ENCODE results near the gene TTC21B.

Gene TTC21B

DNA sequence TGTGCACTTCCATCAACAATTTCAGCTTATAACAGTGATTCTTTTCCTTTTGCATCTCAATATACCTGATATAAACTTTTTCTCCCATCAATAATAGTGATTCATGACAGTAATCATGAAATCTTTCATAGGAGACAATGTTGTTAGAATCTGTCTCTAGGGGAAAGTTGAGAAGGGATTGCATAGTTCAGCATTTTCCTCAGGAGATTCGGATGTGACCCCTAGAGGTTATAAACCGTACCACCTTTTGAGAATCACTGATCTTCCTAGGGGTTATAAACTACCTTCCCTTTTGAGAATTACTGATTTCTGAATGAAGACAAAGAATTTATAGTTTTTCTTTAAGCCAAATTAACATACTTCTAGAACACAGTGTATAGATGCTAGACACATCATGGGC is 106.6 kb downstream of the TTC21B start:
- DNase-seq: no peak
- no peak overlapping the region for H3K4me3 ChIP-seq (ENCODE audit: control insufficient read depth in 1 of 7, extremely low read depth in 1 of 7, insufficient read depth in 4 of 7, low read depth in 2 of 7, low read length in 6 of 7)
- no peaks in the 10 kb centered on the region for H3K27me3 ChIP-seq (replicated peaks in 2 of 5; ENCODE audit: control insufficient read depth in 4 of 5, insufficient read depth in 5 of 5, low read length in 4 of 5)
- no peaks in the 10 kb centered on the region for H3K36me3 ChIP-seq (ENCODE audit: control insufficient read depth in 4 of 4, insufficient read depth in 4 of 4, low read length in 3 of 4)
- no CpG with 5 or more reads among the region's 2 CpGs for WGBS (ENCODE audit: insufficient coverage)
- ChIA-PET CTCF (no interaction called here), POLR2A (interaction anchor here (0.6 kb wide), 1 partner anchor 75 kb away, joined by 3 read pairs; no protein-coding TSS in a partner anchor)
- no peaks in the 10 kb centered on the region for H3K4me1 ChIP-seq (ENCODE audit: control extremely low read depth in 1 of 4, control insufficient read depth in 4 of 4, insufficient read depth in 4 of 4, low read length in 3 of 4)
- peaks cover 0 to 6% (median 2%) of the 10 kb centered on the region in 5 experiments for H3K9me3 ChIP-seq (ENCODE audit: control extremely low read depth in 1 of 5, control insufficient read depth in 4 of 5, insufficient read depth in 2 of 5, low read depth in 1 of 5, low read length in 4 of 5)
- no peak overlapping the region for H3K27ac ChIP-seq (ENCODE audit: insufficient read depth in 1 of 2, low read depth in 1 of 2, low read length in 2 of 2, poor library complexity in 1 of 2, severe bottlenecking in 2 of 2)

DNA sequence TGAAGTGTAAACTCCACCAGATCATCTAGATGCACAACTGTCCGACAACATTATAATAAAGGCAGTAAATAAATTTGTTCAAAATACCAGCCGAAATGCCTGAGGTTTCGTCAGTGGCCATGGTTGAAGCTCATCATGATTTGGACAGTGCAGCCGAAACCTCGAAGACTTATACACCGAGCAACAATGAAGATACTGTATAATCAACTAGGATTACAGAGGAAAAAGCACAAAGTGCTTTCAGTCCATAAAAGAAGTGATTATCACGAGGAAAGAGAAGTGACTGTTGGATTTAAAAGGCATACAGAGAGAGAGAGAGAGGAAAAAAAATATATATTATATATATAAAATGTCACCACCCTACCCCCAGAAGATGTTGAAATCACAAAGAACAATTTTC is 107.5 kb downstream of the TTC21B start:
- Histone ChIP-seq H3K27ac (ENCODE audit: insufficient read depth in 1 of 2, low read depth in 1 of 2, low read length in 2 of 2, poor library complexity in 1 of 2, severe bottlenecking in 2 of 2) (no peak overlapping the region), H3K36me3 (ENCODE audit: control insufficient read depth in 4 of 4, insufficient read depth in 4 of 4, low read length in 3 of 4) (no peaks in the 10 kb centered on the region), H3K4me1 (ENCODE audit: control extremely low read depth in 1 of 4, control insufficient read depth in 4 of 4, insufficient read depth in 4 of 4, low read length in 3 of 4) (no peaks in the 10 kb centered on the region), H3K9me3 (ENCODE audit: control extremely low read depth in 1 of 5, control insufficient read depth in 4 of 5, insufficient read depth in 2 of 5, low read depth in 1 of 5, low read length in 4 of 5) (peaks cover 0 to 2% (median 0%) of the 10 kb centered on the region in 5 experiments), H3K27me3 (replicated peaks in 2 of 5; ENCODE audit: control insufficient read depth in 4 of 5, insufficient read depth in 5 of 5, low read length in 4 of 5) (no peaks in the 10 kb centered on the region), H3K4me3 (ENCODE audit: control insufficient read depth in 1 of 7, extremely low read depth in 1 of 7, insufficient read depth in 4 of 7, low read depth in 2 of 7, low read length in 6 of 7) (no peak overlapping the region)
- WGBS (ENCODE audit: insufficient coverage): 100% methylated on average over 3 of the region's 7 CpGs
- POLR2A ChIA-PET: no interaction called here
- DNase-seq: no peak
- CTCF ChIA-PET: interaction anchor here (1.3 kb wide), 1 partner anchor 29 kb away, joined by 3 read pairs; no protein-coding TSS in a partner anchor

DNA sequence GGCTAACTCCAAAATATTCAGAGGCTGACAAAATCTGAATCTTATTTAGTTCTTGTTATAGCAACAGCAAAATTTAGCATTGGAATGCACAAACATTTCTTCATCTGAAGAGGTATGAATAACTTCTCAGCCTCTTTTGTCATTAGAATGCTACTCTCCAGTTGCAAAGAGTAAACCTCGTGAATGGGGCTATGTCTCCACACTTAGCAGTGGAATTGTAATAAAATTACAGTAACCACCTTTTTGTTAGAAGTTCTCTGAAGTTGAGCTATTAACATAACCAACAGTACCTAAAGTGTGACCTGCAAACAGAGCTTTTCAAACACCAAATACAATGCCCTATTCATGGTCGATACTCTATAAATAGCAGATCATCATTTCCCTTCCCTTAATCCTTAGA is 109.4 kb downstream of the TTC21B start:
- WGBS (ENCODE audit: insufficient coverage): 100% methylated on average over 1 of the region's 2 CpGs
- no peaks in the 10 kb centered on the region for H3K36me3 ChIP-seq (ENCODE audit: control insufficient read depth in 4 of 4, insufficient read depth in 4 of 4, low read length in 3 of 4)
- no peaks in the 10 kb centered on the region for H3K4me1 ChIP-seq (ENCODE audit: control extremely low read depth in 1 of 4, control insufficient read depth in 4 of 4, insufficient read depth in 4 of 4, low read length in 3 of 4)
- ChIA-PET POLR2A (no interaction called here), CTCF (interaction anchor here (1.0 kb wide), 1 partner anchor 9 kb away, joined by 3 read pairs; no protein-coding TSS in a partner anchor)
- no peaks in the 10 kb centered on the region for H3K27me3 ChIP-seq (replicated peaks in 2 of 5; ENCODE audit: control insufficient read depth in 4 of 5, insufficient read depth in 5 of 5, low read length in 4 of 5)
- H3K4me3 ChIP-seq (ENCODE audit: control insufficient read depth in 1 of 7, extremely low read depth in 1 of 7, insufficient read depth in 4 of 7, low read depth in 2 of 7, low read length in 6 of 7): no peak overlapping the region
- H3K9me3 ChIP-seq (ENCODE audit: control extremely low read depth in 1 of 5, control insufficient read depth in 4 of 5, insufficient read depth in 2 of 5, low read depth in 1 of 5, low read length in 4 of 5): peaks cover 0 to 3% (median 0%) of the 10 kb centered on the region in 5 experiments
- DNase-seq: no peak
- no peak overlapping the region for H3K27ac ChIP-seq (ENCODE audit: insufficient read depth in 1 of 2, low read depth in 1 of 2, low read length in 2 of 2, poor library complexity in 1 of 2, severe bottlenecking in 2 of 2)

DNA sequence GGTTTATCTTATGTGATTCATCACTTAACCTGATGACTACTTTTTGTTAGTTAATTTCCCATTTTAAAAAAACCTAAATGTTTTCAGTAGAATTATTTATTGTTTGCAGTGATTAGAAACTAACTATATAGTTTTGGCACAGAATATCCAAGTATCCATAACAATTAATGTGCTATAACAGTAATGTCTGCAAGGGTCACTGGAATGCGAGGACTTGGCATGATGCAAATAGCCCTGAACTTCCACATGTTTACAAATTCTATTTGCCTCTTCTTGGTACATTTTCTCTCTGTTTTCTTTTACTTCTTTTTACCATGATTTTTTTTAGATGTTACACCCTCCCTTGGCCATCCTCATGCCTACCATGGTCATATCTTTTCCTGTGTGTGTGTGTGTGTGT is 110.2 kb downstream of the TTC21B start:
- no peak overlapping the region for H3K27ac ChIP-seq (ENCODE audit: insufficient read depth in 1 of 2, low read depth in 1 of 2, low read length in 2 of 2, poor library complexity in 1 of 2, severe bottlenecking in 2 of 2)
- POLR2A ChIA-PET: no interaction called here

DNA sequence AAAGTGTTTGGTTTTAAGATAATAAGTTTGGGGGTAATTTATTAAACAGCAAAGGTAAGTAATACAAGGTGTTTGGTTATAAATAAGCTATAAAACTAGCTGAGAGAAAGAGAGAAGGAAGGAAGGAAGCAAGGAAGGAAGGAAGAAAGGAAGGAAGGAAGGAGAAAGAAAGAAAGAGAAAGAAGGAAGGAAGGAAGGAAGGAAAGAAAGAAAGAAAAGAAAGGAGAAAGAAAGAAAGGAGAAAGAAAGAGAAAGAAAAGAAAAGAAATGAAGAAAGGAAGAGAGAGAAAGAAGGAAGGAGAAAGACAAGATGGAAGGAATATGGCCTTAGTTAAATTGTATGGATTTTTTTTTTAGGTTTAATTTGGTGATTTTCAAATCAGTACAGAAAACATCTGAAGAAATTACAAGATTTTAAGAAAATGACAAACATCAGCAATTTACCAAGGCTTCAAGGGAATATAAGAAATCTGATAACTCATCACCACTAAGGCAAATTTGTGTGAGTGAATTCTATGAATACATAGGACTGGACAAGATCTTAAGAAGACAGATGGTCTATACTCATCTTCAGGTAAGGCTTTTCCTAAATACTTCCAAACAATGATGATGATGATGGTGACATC is 113.1 kb downstream of the TTC21B start:
- peaks cover 0 to 3% (median 0%) of the 10 kb centered on the region in 5 experiments for H3K9me3 ChIP-seq (ENCODE audit: control extremely low read depth in 1 of 5, control insufficient read depth in 4 of 5, insufficient read depth in 2 of 5, low read depth in 1 of 5, low read length in 4 of 5)
- DNase-seq: no peak
- CTCF ChIA-PET: no interaction called here
- no peaks in the 10 kb centered on the region for H3K27me3 ChIP-seq (replicated peaks in 2 of 5; ENCODE audit: control insufficient read depth in 4 of 5, insufficient read depth in 5 of 5, low read length in 4 of 5)
- no peak overlapping the region for H3K27ac ChIP-seq (ENCODE audit: insufficient read depth in 1 of 2, low read depth in 1 of 2, low read length in 2 of 2, poor library complexity in 1 of 2, severe bottlenecking in 2 of 2)
- H3K4me3 ChIP-seq (ENCODE audit: control insufficient read depth in 1 of 7, extremely low read depth in 1 of 7, insufficient read depth in 4 of 7, low read depth in 2 of 7, low read length in 6 of 7): no peak overlapping the region
- no peaks in the 10 kb centered on the region for H3K36me3 ChIP-seq (ENCODE audit: control insufficient read depth in 4 of 4, insufficient read depth in 4 of 4, low read length in 3 of 4)
- no peaks in the 10 kb centered on the region for H3K4me1 ChIP-seq (ENCODE audit: control extremely low read depth in 1 of 4, control insufficient read depth in 4 of 4, insufficient read depth in 4 of 4, low read length in 3 of 4)
- POLR2A ChIA-PET: interaction anchor here (0.6 kb wide), 1 partner anchor 42 kb away, joined by 3 read pairs; no protein-coding TSS in a partner anchor

More for the DNA sequence above, 110.2 kb downstream of the TTC21B start:
- no peaks in the 10 kb centered on the region for H3K4me1 ChIP-seq (ENCODE audit: control extremely low read depth in 1 of 4, control insufficient read depth in 4 of 4, insufficient read depth in 4 of 4, low read length in 3 of 4)
- H3K27me3 ChIP-seq (replicated peaks in 2 of 5; ENCODE audit: control insufficient read depth in 4 of 5, insufficient read depth in 5 of 5, low read length in 4 of 5): no peaks in the 10 kb centered on the region
- CTCF ChIA-PET: no interaction called here
- DNase-seq: no peak
- no peaks in the 10 kb centered on the region for H3K36me3 ChIP-seq (ENCODE audit: control insufficient read depth in 4 of 4, insufficient read depth in 4 of 4, low read length in 3 of 4)
- H3K9me3 ChIP-seq (ENCODE audit: control extremely low read depth in 1 of 5, control insufficient read depth in 4 of 5, insufficient read depth in 2 of 5, low read depth in 1 of 5, low read length in 4 of 5): peaks cover 0 to 3% (median 0%) of the 10 kb centered on the region in 5 experiments
- no peak overlapping the region for H3K4me3 ChIP-seq (ENCODE audit: control insufficient read depth in 1 of 7, extremely low read depth in 1 of 7, insufficient read depth in 4 of 7, low read depth in 2 of 7, low read length in 6 of 7)
- WGBS (ENCODE audit: insufficient coverage): 100% methylated on average over 1 of the region's 1 CpG

DNA sequence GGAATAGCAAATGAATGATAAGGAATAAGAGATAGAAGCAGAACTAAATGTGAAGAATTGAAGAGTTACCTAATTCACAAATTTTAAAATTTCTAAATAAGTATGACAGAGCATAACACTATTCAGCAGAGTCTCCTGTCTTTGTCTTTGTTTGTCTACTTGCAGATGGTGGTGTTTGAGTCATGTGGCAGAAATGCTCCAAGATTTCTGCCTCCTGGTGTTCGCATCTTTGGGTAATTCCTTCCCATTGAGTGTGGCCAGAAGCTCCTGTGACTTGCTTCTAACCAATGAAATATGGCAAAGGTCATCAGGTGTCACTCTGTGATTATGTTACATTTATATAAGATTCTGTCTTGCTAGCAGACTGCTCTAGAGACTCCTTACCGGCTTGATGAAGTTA is 114.0 kb downstream of the TTC21B start:
- Histone ChIP-seq H3K4me3 (ENCODE audit: control insufficient read depth in 1 of 7, extremely low read depth in 1 of 7, insufficient read depth in 4 of 7, low read depth in 2 of 7, low read length in 6 of 7) (no peak overlapping the region), H3K4me1 (ENCODE audit: control extremely low read depth in 1 of 4, control insufficient read depth in 4 of 4, insufficient read depth in 4 of 4, low read length in 3 of 4) (no peaks in the 10 kb centered on the region), H3K27ac (ENCODE audit: insufficient read depth in 1 of 2, low read depth in 1 of 2, low read length in 2 of 2, poor library complexity in 1 of 2, severe bottlenecking in 2 of 2) (no peak overlapping the region), H3K9me3 (ENCODE audit: control extremely low read depth in 1 of 5, control insufficient read depth in 4 of 5, insufficient read depth in 2 of 5, low read depth in 1 of 5, low read length in 4 of 5) (peaks cover 0 to 3% (median 0%) of the 10 kb centered on the region in 5 experiments), H3K36me3 (ENCODE audit: control insufficient read depth in 4 of 4, insufficient read depth in 4 of 4, low read length in 3 of 4) (no peaks in the 10 kb centered on the region), H3K27me3 (replicated peaks in 2 of 5; ENCODE audit: control insufficient read depth in 4 of 5, insufficient read depth in 5 of 5, low read length in 4 of 5) (no peaks in the 10 kb centered on the region)
- ChIA-PET POLR2A (no interaction called here), CTCF (no interaction called here)
- WGBS (ENCODE audit: insufficient coverage): 83% methylated on average over 1 of the region's 2 CpGs
- no peak for DNase-seq

DNA sequence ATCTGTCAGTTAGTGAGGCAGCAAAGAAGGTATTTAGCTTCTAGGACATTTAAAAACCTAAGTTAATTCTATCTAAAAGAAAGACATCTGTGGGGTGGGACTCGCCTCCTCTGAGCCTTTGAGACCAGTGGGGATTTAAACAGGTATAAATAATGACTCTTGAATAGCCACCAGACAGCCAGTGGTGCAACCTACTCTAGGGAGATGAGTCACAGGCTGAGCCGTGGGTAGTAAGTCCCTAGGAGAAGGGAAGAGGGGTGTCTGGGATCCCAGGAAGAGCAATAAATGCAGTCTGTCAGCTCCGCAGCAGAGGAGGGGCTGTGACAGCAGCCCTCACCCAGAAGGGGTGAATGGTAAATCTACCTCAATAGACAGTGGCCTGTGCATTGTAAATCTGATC is 116.5 kb downstream of the TTC21B start:
- H3K4me3 ChIP-seq (ENCODE audit: control insufficient read depth in 1 of 7, extremely low read depth in 1 of 7, insufficient read depth in 4 of 7, low read depth in 2 of 7, low read length in 6 of 7): no peak overlapping the region
- H3K4me1 ChIP-seq (ENCODE audit: control extremely low read depth in 1 of 4, control insufficient read depth in 4 of 4, insufficient read depth in 4 of 4, low read length in 3 of 4): no peaks in the 10 kb centered on the region
- POLR2A ChIA-PET: no interaction called here
- CTCF ChIA-PET: no interaction called here
- peaks cover 0 to 3% (median 0%) of the 10 kb centered on the region in 5 experiments for H3K9me3 ChIP-seq (ENCODE audit: control extremely low read depth in 1 of 5, control insufficient read depth in 4 of 5, insufficient read depth in 2 of 5, low read depth in 1 of 5, low read length in 4 of 5)
- no peak for DNase-seq
- H3K27ac ChIP-seq (ENCODE audit: insufficient read depth in 1 of 2, low read depth in 1 of 2, low read length in 2 of 2, poor library complexity in 1 of 2, severe bottlenecking in 2 of 2): no peak overlapping the region
- 80% methylated on average over 2 of the region's 3 CpGs for WGBS (ENCODE audit: insufficient coverage)
- H3K27me3 ChIP-seq (replicated peaks in 2 of 5; ENCODE audit: control insufficient read depth in 4 of 5, insufficient read depth in 5 of 5, low read length in 4 of 5): no peaks in the 10 kb centered on the region
- no peaks in the 10 kb centered on the region for H3K36me3 ChIP-seq (ENCODE audit: control insufficient read depth in 4 of 4, insufficient read depth in 4 of 4, low read length in 3 of 4)
